ENCODE measurements around the gene KCNQ1.
A peak's percentile ranks its signal among the peaks of the same experiment; 100 is the strongest.

KCNQ1 gene

GRCh38 chr11:2424811-2425495, 19.9 kb upstream of the KCNQ1 start:
- FAIRE-seq = no peak
- DNase-seq (ENCODE audit: low spot score) = no peak

- no peak for DNase-seq (ENCODE audit: low spot score)
- FAIRE-seq = no peak
These were observed 19.3 kb upstream of the KCNQ1 start for GRCh38 chr11:2425506-2425905.

GRCh38 chr11:2426221-2426620, 18.6 kb upstream of the KCNQ1 start:
- DNase-seq (ENCODE audit: low spot score) (no peak), FAIRE-seq (no peak)

- no peak for DNase-seq (ENCODE audit: low spot score)
- no peak for FAIRE-seq
These were observed 17.8 kb upstream of the KCNQ1 start for GRCh38 chr11:2426826-2427521.

- DNase-seq (ENCODE audit: low spot score) (no peak), FAIRE-seq (no peak)
These were observed 17.0 kb upstream of the KCNQ1 start for GRCh38 chr11:2427721-2428321.

- peak; percentile 27 for FAIRE-seq
- DNase-seq (ENCODE audit: low spot score) = peak; percentile 52
These were observed 16.4 kb upstream of the KCNQ1 start for GRCh38 chr11:2428322-2428795.

GRCh38 chr11:2431395-2431794, 13.4 kb upstream of the KCNQ1 start:
- no peak for FAIRE-seq
- DNase-seq (ENCODE audit: low spot score) = no peak

GRCh38 chr11:2432171-2432621, 12.6 kb upstream of the KCNQ1 start:
- FAIRE-seq = no peak

GRCh38 chr11:2432628-2433071, 12.2 kb upstream of the KCNQ1 start:
- no peak for FAIRE-seq
- no peak for DNase-seq (ENCODE audit: low spot score)

More at GRCh38 chr11:2432171-2432621, 12.6 kb upstream of the KCNQ1 start:
- no peak for DNase-seq (ENCODE audit: low spot score)

GRCh38 chr11:2433106-2433925, 11.5 kb upstream of the KCNQ1 start:
- DNase-seq (ENCODE audit: low spot score) (no peak), FAIRE-seq (peak; percentile 30)

GRCh38 chr11:2434008-2434407, 10.8 kb upstream of the KCNQ1 start:
- DNase-seq (ENCODE audit: low spot score) = no peak
- peak; percentile 77 for FAIRE-seq

GRCh38 chr11:2434506-2435255, 10.1 kb upstream of the KCNQ1 start:
- FAIRE-seq = no peak
- DNase-seq (ENCODE audit: low spot score) = no peak

- FAIRE-seq (no peak), DNase-seq (ENCODE audit: low spot score) (no peak)
These were observed 9.4 kb upstream of the KCNQ1 start for GRCh38 chr11:2435288-2436012.

GRCh38 chr11:2436013-2436520, 8.7 kb upstream of the KCNQ1 start:
- FAIRE-seq = no peak
- no peak for DNase-seq (ENCODE audit: low spot score)

GRCh38 chr11:2436521-2437031, 8.2 kb upstream of the KCNQ1 start:
- DNase-seq (ENCODE audit: low spot score) = no peak
- FAIRE-seq = no peak

- DNase-seq (ENCODE audit: low spot score) (no peak), FAIRE-seq (no peak)
These were observed 7.3 kb upstream of the KCNQ1 start for GRCh38 chr11:2437516-2437915.

GRCh38 chr11:2439820-2440219, 5.0 kb upstream of the KCNQ1 start:
- no peak for DNase-seq (ENCODE audit: low spot score)
- FAIRE-seq = no peak

GRCh38 chr11:2440646-2441045, 4.2 kb upstream of the KCNQ1 start:
- DNase-seq (ENCODE audit: low spot score) (no peak), FAIRE-seq (no peak)

- FAIRE-seq (no peak), DNase-seq (ENCODE audit: low spot score) (no peak)
These were observed 3.6 kb upstream of the KCNQ1 start for GRCh38 chr11:2441171-2441570.

GRCh38 chr11:2442589-2442988, 2.2 kb upstream of the KCNQ1 start:
- FAIRE-seq = no peak
- no peak for DNase-seq (ENCODE audit: low spot score)
